Measurements from ENCODE around the gene NUDT16L1. TPM values are rescaled to one million over a fixed set of nuclear protein-coding genes. Genes with fewer than 3 reads are reported as not detected.

Gene NUDT16L1
- total RNA-seq, 5 donors from 2014 or later (not counting 1 experiment from before 2014, with no cell fraction given) = 53.3 to 64.0 (median 62.2) TPM

GRCh38 chr16:4656221-4656620 lies 37.1 kb upstream of the NUDT16L1 start:
- no peak overlapping the region for H3K27ac Mint-ChIP-seq
- ATAC-seq (replicated peaks in 1 of 4) (no peak), DNase-seq (no peak)
- CTCF ChIA-PET = interaction anchor here in 1 of 2 donors (0.5 kb wide), 1 partner anchor 1956 kb away, joined by 3 read pairs; no protein-coding TSS in a partner anchor
- Histone ChIP-seq H3K4me3 (ENCODE audit: control insufficient read depth in 1 of 2, extremely low read depth in 1 of 2, low read length in 1 of 2) (no peak overlapping the region), H3K27ac (ENCODE audit: low read length) (no peak overlapping the region), H3K27me3 (replicated peaks in 1 of 2; ENCODE audit: control insufficient read depth in 2 of 2, extremely low read depth in 1 of 2, insufficient read depth in 2 of 2, low read length in 1 of 2) (no peaks in the 10 kb centered on the region), H3K36me3 (ENCODE audit: control insufficient read depth in 2 of 2, extremely low read depth in 1 of 2, insufficient read depth in 1 of 2, low read length in 1 of 2) (peaks cover 17 to 48% of the 10 kb centered on the region in 2 donors), H3K9me3 (no peaks in the 10 kb centered on the region), H3K4me1 (ENCODE audit: control insufficient read depth in 1 of 2, extremely low read depth in 1 of 2, insufficient read depth in 2 of 2, low read length in 2 of 2) (peaks cover 5 to 29% of the 10 kb centered on the region in 2 experiments)
- peaks cover 10% of the 10 kb centered on the region for H3K36me3 Mint-ChIP-seq
- H3K4me1 Mint-ChIP-seq = peaks cover 25 to 29% (median 27%) of the 10 kb centered on the region in 3 donors
- H3K9me3 Mint-ChIP-seq = no peaks in the 10 kb centered on the region
- no peak overlapping the region for H3K4me3 Mint-ChIP-seq
- 94% methylated on average over 12 of the region's 12 CpGs for WGBS (ENCODE audit: insufficient coverage)
- no peaks in the 10 kb centered on the region for H3K27me3 Mint-ChIP-seq
- POLR2A ChIA-PET = no interaction called here

- H3K4me1 ChIP-seq (ENCODE audit: control insufficient read depth in 1 of 2, extremely low read depth in 1 of 2, insufficient read depth in 2 of 2, low read length in 2 of 2) = peaks cover 5 to 37% of the 10 kb centered on the region in 2 experiments
- H3K4me3 ChIP-seq (ENCODE audit: control insufficient read depth in 1 of 2, extremely low read depth in 1 of 2, low read length in 1 of 2) = no peak overlapping the region
- Mint-ChIP-seq H3K4me1 (peaks cover 32 to 35% (median 33%) of the 10 kb centered on the region in 3 donors), H3K4me3 (no peak overlapping the region), H3K27me3 (no peaks in the 10 kb centered on the region), H3K9me3 (no peaks in the 10 kb centered on the region), H3K27ac (no peak overlapping the region), H3K36me3 (peaks cover 8% of the 10 kb centered on the region)
- H3K27me3 ChIP-seq (replicated peaks in 1 of 2; ENCODE audit: control insufficient read depth in 2 of 2, extremely low read depth in 1 of 2, insufficient read depth in 2 of 2, low read length in 1 of 2) = no peaks in the 10 kb centered on the region
- DNase-seq = no peak
- CTCF ChIA-PET = interaction anchor here in 1 of 2 donors (0.5 kb wide), 1 partner anchor 1957 kb away, joined by 3 read pairs; no protein-coding TSS in a partner anchor
- ATAC-seq (replicated peaks in 1 of 4) = no peak
- 97% methylated on average over 14 of the region's 25 CpGs for WGBS (ENCODE audit: insufficient coverage)
- POLR2A ChIA-PET = no interaction called here
- no peak overlapping the region for H3K27ac ChIP-seq (ENCODE audit: low read length)
- H3K9me3 ChIP-seq = no peaks in the 10 kb centered on the region
- H3K36me3 ChIP-seq (ENCODE audit: control insufficient read depth in 2 of 2, extremely low read depth in 1 of 2, insufficient read depth in 1 of 2, low read length in 1 of 2) = peaks cover 13 to 41% of the 10 kb centered on the region in 2 donors
Measured at GRCh38 chr16:4656695-4657686, 36.4 kb upstream of the NUDT16L1 start.

DNA sequence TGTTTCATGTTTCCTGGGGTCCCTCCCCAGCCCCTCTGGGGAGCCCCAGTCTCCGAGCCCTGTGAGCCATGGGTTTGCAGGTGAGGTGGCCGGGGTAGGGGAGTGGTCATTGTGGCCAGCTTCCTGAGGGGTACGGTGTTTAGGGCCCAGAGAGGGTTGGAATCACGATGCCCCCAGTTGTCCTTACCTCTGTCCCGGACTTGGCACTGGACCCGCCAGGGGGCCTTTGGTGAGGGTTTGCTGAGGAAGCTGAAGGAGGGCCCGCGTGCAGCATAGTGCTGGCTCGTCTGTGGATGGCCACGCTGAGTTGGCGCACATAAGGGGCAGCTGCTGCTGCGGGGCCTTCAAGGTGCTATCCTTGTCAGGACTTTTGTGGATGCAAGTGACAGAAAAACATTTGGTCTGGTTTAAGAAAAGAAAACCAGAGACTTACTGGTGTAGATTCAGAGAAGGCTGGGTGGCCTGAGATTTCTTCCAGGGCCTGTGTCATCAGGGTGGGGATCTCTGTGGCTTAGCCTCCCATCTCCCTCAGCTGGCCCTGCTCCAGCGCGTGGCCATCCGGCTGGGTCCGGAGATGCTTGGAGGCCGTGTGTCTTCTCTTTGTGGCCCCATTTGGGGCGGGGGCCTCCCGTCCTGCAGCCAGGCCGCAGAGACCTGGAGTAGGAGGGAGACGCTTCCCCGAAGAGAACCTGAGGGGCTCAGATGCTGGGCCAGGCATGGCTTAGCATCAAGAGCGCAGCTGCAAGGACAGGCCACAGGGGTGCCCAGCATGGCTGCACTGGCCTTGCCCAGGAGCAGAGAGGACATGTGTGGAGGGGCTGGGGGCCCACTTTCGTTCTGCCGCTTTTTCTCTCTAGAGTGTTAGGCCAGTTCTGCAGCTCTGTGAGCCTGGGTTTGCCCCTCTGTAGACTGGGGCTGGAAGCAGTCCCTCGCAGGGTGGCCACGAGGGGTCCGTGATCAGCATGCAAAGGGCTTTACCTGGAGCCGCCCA lies 33.7 kb upstream of the NUDT16L1 start:
- 95% methylated on average over 22 of the region's 29 CpGs for WGBS (ENCODE audit: insufficient coverage)
- Histone ChIP-seq H3K9me3 (no peaks in the 10 kb centered on the region), H3K27me3 (replicated peaks in 1 of 2; ENCODE audit: control insufficient read depth in 2 of 2, extremely low read depth in 1 of 2, insufficient read depth in 2 of 2, low read length in 1 of 2) (no peaks in the 10 kb centered on the region), H3K4me1 (ENCODE audit: control insufficient read depth in 1 of 2, extremely low read depth in 1 of 2, insufficient read depth in 2 of 2, low read length in 2 of 2) (peaks cover 21 to 63% of the 10 kb centered on the region in 2 experiments), H3K36me3 (ENCODE audit: control insufficient read depth in 2 of 2, extremely low read depth in 1 of 2, insufficient read depth in 1 of 2, low read length in 1 of 2) (peaks cover 9 to 20% of the 10 kb centered on the region in 2 donors), H3K4me3 (ENCODE audit: control insufficient read depth in 1 of 2, extremely low read depth in 1 of 2, low read length in 1 of 2) (peak overlapping the region in 1 of 2 donors; percentile 2), H3K27ac (ENCODE audit: low read length) (peak overlapping the region; percentile 70)
- ChIA-PET POLR2A (interaction anchor here (0.6 kb wide), 2 partner anchors 288 to 304 kb away, joined by 3 to 4 read pairs; partner anchors contain the start of gene VASN (in 1 of the 2)), CTCF (interaction anchor here in 1 of 2 donors (1.3 kb wide), 1 partner anchor 35 kb away, joined by 4 read pairs; the partner anchor contains the start of gene MGRN1)
- Mint-ChIP-seq H3K9me3 (no peaks in the 10 kb centered on the region), H3K4me1 (peaks cover 57 to 60% (median 59%) of the 10 kb centered on the region in 3 donors), H3K27ac (peak overlapping the region; percentile 85 to 86), H3K36me3 (peaks cover 5% of the 10 kb centered on the region), H3K4me3 (peak overlapping the region in 1 of 3 donors; percentile 61), H3K27me3 (no peaks in the 10 kb centered on the region)
- ATAC-seq (replicated peaks in 1 of 4) (no peak), DNase-seq (no peak)

GRCh38 chr16:4660454-4661007 lies 32.8 kb upstream of the NUDT16L1 start:
- H3K36me3 ChIP-seq (ENCODE audit: control insufficient read depth in 2 of 2, extremely low read depth in 1 of 2, insufficient read depth in 1 of 2, low read length in 1 of 2) = peaks cover 9 to 12% of the 10 kb centered on the region in 2 donors
- Mint-ChIP-seq H3K4me3 (peak overlapping the region in 1 of 3 donors; percentile 61), H3K9me3 (no peaks in the 10 kb centered on the region), H3K4me1 (peaks cover 63 to 68% (median 65%) of the 10 kb centered on the region in 3 donors), H3K27ac (peak overlapping the region; percentile 85 to 86), H3K27me3 (no peaks in the 10 kb centered on the region), H3K36me3 (peaks cover 5% of the 10 kb centered on the region)
- no peaks in the 10 kb centered on the region for H3K9me3 ChIP-seq
- CTCF ChIA-PET = interaction anchor here (0.7 to 1.3 kb wide), 2 partner anchors 36 to 108 kb away, joined by 4 read pairs; partner anchors contain the start of gene MGRN1 (in 1 of the 2)
- peak; percentile 29 to 77 (median 44) for ATAC-seq (replicated peaks in 1 of 4)
- POLR2A ChIA-PET = interaction anchor here in 1 of 2 donors (0.6 kb wide), 1 partner anchor 15 kb away, joined by 5 read pairs; no protein-coding TSS in a partner anchor
- WGBS (ENCODE audit: insufficient coverage) = 21% methylated on average over 15 of the region's 18 CpGs
- H3K4me1 ChIP-seq (ENCODE audit: control insufficient read depth in 1 of 2, extremely low read depth in 1 of 2, insufficient read depth in 2 of 2, low read length in 2 of 2) = peaks cover 24 to 72% of the 10 kb centered on the region in 2 experiments
- H3K27ac ChIP-seq (ENCODE audit: low read length) = peak overlapping the region; percentile 70
- peak in 34 of 35 experiments; percentile 33 to 82 (median 63) for DNase-seq
- H3K4me3 ChIP-seq (ENCODE audit: control insufficient read depth in 1 of 2, extremely low read depth in 1 of 2, low read length in 1 of 2) = peak overlapping the region in 1 of 2 donors; percentile 2
- H3K27me3 ChIP-seq (replicated peaks in 1 of 2; ENCODE audit: control insufficient read depth in 2 of 2, extremely low read depth in 1 of 2, insufficient read depth in 2 of 2, low read length in 1 of 2) = no peaks in the 10 kb centered on the region

- H3K4me1 Mint-ChIP-seq = peaks cover 63 to 77% (median 75%) of the 10 kb centered on the region in 3 donors
- H3K27ac ChIP-seq (ENCODE audit: low read length) = peak overlapping the region; percentile 70
- peak overlapping the region in 1 of 3 donors; percentile 72 for H3K4me3 Mint-ChIP-seq
- peaks cover 24 to 83% of the 10 kb centered on the region in 2 experiments for H3K4me1 ChIP-seq (ENCODE audit: control insufficient read depth in 1 of 2, extremely low read depth in 1 of 2, insufficient read depth in 2 of 2, low read length in 2 of 2)
- no peaks in the 10 kb centered on the region for H3K27me3 Mint-ChIP-seq
- H3K36me3 ChIP-seq (ENCODE audit: control insufficient read depth in 2 of 2, extremely low read depth in 1 of 2, insufficient read depth in 1 of 2, low read length in 1 of 2) = peaks cover 3 to 7% of the 10 kb centered on the region in 2 donors
- DNase-seq (no peak), ATAC-seq (replicated peaks in 1 of 4) (no peak)
- no peaks in the 10 kb centered on the region for H3K36me3 Mint-ChIP-seq
- ChIA-PET CTCF (no interaction called here), POLR2A (no interaction called here)
- H3K9me3 ChIP-seq = no peaks in the 10 kb centered on the region
- H3K27ac Mint-ChIP-seq = peak overlapping the region; percentile 31 to 86
- H3K27me3 ChIP-seq (replicated peaks in 1 of 2; ENCODE audit: control insufficient read depth in 2 of 2, extremely low read depth in 1 of 2, insufficient read depth in 2 of 2, low read length in 1 of 2) = no peaks in the 10 kb centered on the region
- no peak overlapping the region for H3K4me3 ChIP-seq (ENCODE audit: control insufficient read depth in 1 of 2, extremely low read depth in 1 of 2, low read length in 1 of 2)
- WGBS (ENCODE audit: insufficient coverage) = 83% methylated on average over 11 of the region's 11 CpGs
- H3K9me3 Mint-ChIP-seq = no peaks in the 10 kb centered on the region
Measured at GRCh38 chr16:4661661-4662060, 31.7 kb upstream of the NUDT16L1 start.

All from T-cell (primary cell).